ENCODE measurements around the gene CAMKMT.

CAMKMT gene

GRCh38 chr2:44598330-44599119 is 236.8 kb downstream of the CAMKMT start:
- H3K27me3 ChIP-seq (ENCODE audit: control insufficient read depth, insufficient read depth, low read length, poor library complexity, severe bottlenecking), result no peaks in the 10 kb centered on the region
- no peak overlapping the region for H3K27ac ChIP-seq (ENCODE audit: insufficient read depth, low read depth, low read length, poor library complexity, severe bottlenecking)
- WGBS, 2 experiments, result 83 to 89% methylated on average over 3 to 4 of the region's 5 CpGs
- no peaks in the 10 kb centered on the region for H3K36me3 ChIP-seq (ENCODE audit: control insufficient read depth, insufficient read depth, low read length)
- H3K4me3 ChIP-seq (ENCODE audit: insufficient read depth, low read depth, low read length), result no peak overlapping the region
- no peaks in the 10 kb centered on the region for H3K9me3 ChIP-seq (ENCODE audit: control insufficient read depth, low read length)
- no peaks in the 10 kb centered on the region for H3K4me1 ChIP-seq (ENCODE audit: control insufficient read depth, insufficient read depth, low read length)

DNA sequence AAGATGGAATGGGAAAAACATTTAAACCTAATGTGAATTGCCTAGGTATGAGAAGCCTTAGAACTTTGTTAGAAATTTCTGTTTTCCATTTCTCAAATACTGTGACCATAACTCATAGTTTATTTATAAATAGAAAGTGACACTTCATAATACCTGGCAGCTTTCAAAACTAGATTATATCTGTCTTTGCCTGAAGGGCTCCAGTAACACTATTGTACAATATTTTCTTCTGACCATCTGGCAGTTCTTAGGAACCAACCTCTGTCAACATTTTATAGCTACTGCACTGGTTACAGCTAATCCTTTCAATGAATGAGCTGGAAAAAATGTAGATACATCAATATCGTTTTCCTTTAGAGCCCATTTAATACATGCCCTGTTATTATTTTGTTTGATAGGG is 237.4 kb downstream of the CAMKMT start:
- WGBS, 2 experiments, result 50% methylated on average over 1 of the region's 1 CpG; no CpG with 5 or more reads in 1 of the 2 experiments
- Histone ChIP-seq H3K4me3 (ENCODE audit: insufficient read depth, low read depth, low read length) (no peak overlapping the region), H3K9me3 (ENCODE audit: control insufficient read depth, low read length) (no peaks in the 10 kb centered on the region)

DNA sequence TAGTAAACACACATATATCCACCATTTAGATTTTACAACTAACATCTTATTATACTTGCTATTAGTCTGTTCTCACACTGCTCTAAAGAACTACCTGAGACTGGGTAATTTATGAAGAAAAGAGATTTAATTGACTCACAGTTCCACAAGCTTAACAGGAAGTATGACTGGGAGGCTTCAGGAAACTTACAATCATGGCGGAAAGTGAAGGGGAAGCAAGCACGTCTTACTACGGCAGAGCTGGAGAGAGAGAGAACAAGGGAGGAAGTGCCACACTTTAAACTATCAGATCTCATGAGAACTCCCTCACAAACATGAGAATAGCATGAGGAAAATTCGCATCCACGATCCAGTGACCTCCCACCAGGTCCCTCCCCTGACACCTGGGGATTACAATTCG is 240.7 kb downstream of the CAMKMT start:
- 92 to 95% methylated on average over 6 of the region's 6 CpGs for WGBS, 2 experiments
- H3K27ac ChIP-seq (ENCODE audit: insufficient read depth, low read depth, low read length, poor library complexity, severe bottlenecking), result no peak overlapping the region
- no peaks in the 10 kb centered on the region for H3K9me3 ChIP-seq (ENCODE audit: control insufficient read depth, low read length)
- no peak overlapping the region for H3K4me3 ChIP-seq (ENCODE audit: insufficient read depth, low read depth, low read length)
- no peaks in the 10 kb centered on the region for H3K4me1 ChIP-seq (ENCODE audit: control insufficient read depth, insufficient read depth, low read length)
- H3K36me3 ChIP-seq (ENCODE audit: control insufficient read depth, insufficient read depth, low read length), result no peaks in the 10 kb centered on the region
- no peaks in the 10 kb centered on the region for H3K27me3 ChIP-seq (ENCODE audit: control insufficient read depth, insufficient read depth, low read length, poor library complexity, severe bottlenecking)

More for the DNA sequence above, 237.4 kb downstream of the CAMKMT start:
- Histone ChIP-seq H3K27ac (ENCODE audit: insufficient read depth, low read depth, low read length, poor library complexity, severe bottlenecking) (no peak overlapping the region), H3K27me3 (ENCODE audit: control insufficient read depth, insufficient read depth, low read length, poor library complexity, severe bottlenecking) (no peaks in the 10 kb centered on the region), H3K36me3 (ENCODE audit: control insufficient read depth, insufficient read depth, low read length) (no peaks in the 10 kb centered on the region), H3K4me1 (ENCODE audit: control insufficient read depth, insufficient read depth, low read length) (no peaks in the 10 kb centered on the region)

DNA sequence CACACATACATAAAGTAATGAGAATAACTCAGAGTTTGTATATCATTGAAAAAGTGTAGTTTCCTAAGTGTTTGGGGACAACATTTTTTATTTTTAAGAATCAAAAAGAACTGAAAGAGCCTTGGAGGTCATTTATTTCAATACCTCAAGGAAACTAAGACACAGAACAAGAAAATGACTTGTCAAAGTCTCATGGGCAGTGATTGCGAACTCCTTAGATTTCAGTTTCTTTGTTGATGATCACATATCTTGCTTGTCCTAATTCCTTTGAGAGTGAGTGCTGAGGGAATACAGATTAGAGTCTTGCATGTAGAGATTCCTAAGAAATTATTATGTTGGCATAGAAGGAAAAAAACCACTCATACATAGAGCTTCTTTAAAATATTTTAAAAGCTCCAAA is 243.8 kb downstream of the CAMKMT start:
- H3K4me3 ChIP-seq (ENCODE audit: insufficient read depth, low read depth, low read length), result no peak overlapping the region
- H3K27ac ChIP-seq (ENCODE audit: insufficient read depth, low read depth, low read length, poor library complexity, severe bottlenecking), result no peak overlapping the region
- 73 to 88% methylated on average over 1 of the region's 1 CpG for WGBS, 2 experiments
- no peaks in the 10 kb centered on the region for H3K4me1 ChIP-seq (ENCODE audit: control insufficient read depth, insufficient read depth, low read length)
- no peaks in the 10 kb centered on the region for H3K27me3 ChIP-seq (ENCODE audit: control insufficient read depth, insufficient read depth, low read length, poor library complexity, severe bottlenecking)
- no peaks in the 10 kb centered on the region for H3K36me3 ChIP-seq (ENCODE audit: control insufficient read depth, insufficient read depth, low read length)
- no peaks in the 10 kb centered on the region for H3K9me3 ChIP-seq (ENCODE audit: control insufficient read depth, low read length)

DNA sequence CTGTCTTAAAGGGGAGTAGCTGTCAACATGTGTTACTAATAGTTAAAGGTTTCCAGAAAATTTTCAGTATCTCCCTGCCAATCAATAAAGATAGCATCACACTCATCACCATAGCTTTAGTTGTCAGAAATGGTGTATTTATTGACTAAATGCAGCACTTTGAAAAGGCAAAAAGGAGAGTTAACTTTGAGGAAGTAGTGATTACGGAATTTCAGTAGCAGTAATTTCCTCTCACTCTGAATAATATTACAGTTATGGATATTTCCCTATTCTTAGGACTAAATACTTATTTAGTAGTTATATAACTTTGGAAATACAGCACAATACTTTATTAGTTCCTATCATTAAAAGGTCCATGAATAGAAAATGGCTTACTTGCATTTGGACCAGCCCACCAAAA is 250.5 kb downstream of the CAMKMT start:
- no CpG with 5 or more reads among the region's 1 CpG for WGBS, 2 experiments
- Histone ChIP-seq H3K9me3 (ENCODE audit: control insufficient read depth, low read length) (no peaks in the 10 kb centered on the region), H3K27ac (ENCODE audit: insufficient read depth, low read depth, low read length, poor library complexity, severe bottlenecking) (no peak overlapping the region), H3K27me3 (ENCODE audit: control insufficient read depth, insufficient read depth, low read length, poor library complexity, severe bottlenecking) (no peaks in the 10 kb centered on the region), H3K4me3 (ENCODE audit: insufficient read depth, low read depth, low read length) (no peak overlapping the region), H3K36me3 (ENCODE audit: control insufficient read depth, insufficient read depth, low read length) (no peaks in the 10 kb centered on the region), H3K4me1 (ENCODE audit: control insufficient read depth, insufficient read depth, low read length) (peaks cover 7% of the 10 kb centered on the region)

- H3K27me3 ChIP-seq (ENCODE audit: control insufficient read depth, insufficient read depth, low read length, poor library complexity, severe bottlenecking), result no peaks in the 10 kb centered on the region
- H3K4me3 ChIP-seq (ENCODE audit: insufficient read depth, low read depth, low read length), result no peak overlapping the region
- H3K9me3 ChIP-seq (ENCODE audit: control insufficient read depth, low read length), result no peaks in the 10 kb centered on the region
- no peaks in the 10 kb centered on the region for H3K36me3 ChIP-seq (ENCODE audit: control insufficient read depth, insufficient read depth, low read length)
- 97% methylated on average over 2 of the region's 2 CpGs for WGBS, 2 experiments
- H3K4me1 ChIP-seq (ENCODE audit: control insufficient read depth, insufficient read depth, low read length), result peaks cover 7% of the 10 kb centered on the region
- no peak overlapping the region for H3K27ac ChIP-seq (ENCODE audit: insufficient read depth, low read depth, low read length, poor library complexity, severe bottlenecking)
These were observed 253.2 kb downstream of the CAMKMT start for GRCh38 chr2:44614940-44615339.

- Histone ChIP-seq H3K4me3 (ENCODE audit: insufficient read depth, low read depth, low read length) (no peak overlapping the region), H3K36me3 (ENCODE audit: control insufficient read depth, insufficient read depth, low read length) (no peaks in the 10 kb centered on the region), H3K9me3 (ENCODE audit: control insufficient read depth, low read length) (no peaks in the 10 kb centered on the region), H3K27me3 (ENCODE audit: control insufficient read depth, insufficient read depth, low read length, poor library complexity, severe bottlenecking) (no peaks in the 10 kb centered on the region), H3K4me1 (ENCODE audit: control insufficient read depth, insufficient read depth, low read length) (peaks cover 7% of the 10 kb centered on the region), H3K27ac (ENCODE audit: insufficient read depth, low read depth, low read length, poor library complexity, severe bottlenecking) (no peak overlapping the region)
- 59% methylated on average over 4 of the region's 4 CpGs for WGBS, 2 experiments
These were observed 254.3 kb downstream of the CAMKMT start for GRCh38 chr2:44615950-44616518.

- H3K27me3 ChIP-seq (ENCODE audit: control insufficient read depth, insufficient read depth, low read length, poor library complexity, severe bottlenecking), result no peaks in the 10 kb centered on the region
- H3K27ac ChIP-seq (ENCODE audit: insufficient read depth, low read depth, low read length, poor library complexity, severe bottlenecking), result no peak overlapping the region
- WGBS, 2 experiments, result 96 to 100% methylated on average over 1 to 3 of the region's 3 CpGs
- no peaks in the 10 kb centered on the region for H3K9me3 ChIP-seq (ENCODE audit: control insufficient read depth, low read length)
- H3K4me1 ChIP-seq (ENCODE audit: control insufficient read depth, insufficient read depth, low read length), result peaks cover 7% of the 10 kb centered on the region
- no peak overlapping the region for H3K4me3 ChIP-seq (ENCODE audit: insufficient read depth, low read depth, low read length)
- H3K36me3 ChIP-seq (ENCODE audit: control insufficient read depth, insufficient read depth, low read length), result no peaks in the 10 kb centered on the region
These were observed 255.0 kb downstream of the CAMKMT start for GRCh38 chr2:44616667-44617155.

DNA sequence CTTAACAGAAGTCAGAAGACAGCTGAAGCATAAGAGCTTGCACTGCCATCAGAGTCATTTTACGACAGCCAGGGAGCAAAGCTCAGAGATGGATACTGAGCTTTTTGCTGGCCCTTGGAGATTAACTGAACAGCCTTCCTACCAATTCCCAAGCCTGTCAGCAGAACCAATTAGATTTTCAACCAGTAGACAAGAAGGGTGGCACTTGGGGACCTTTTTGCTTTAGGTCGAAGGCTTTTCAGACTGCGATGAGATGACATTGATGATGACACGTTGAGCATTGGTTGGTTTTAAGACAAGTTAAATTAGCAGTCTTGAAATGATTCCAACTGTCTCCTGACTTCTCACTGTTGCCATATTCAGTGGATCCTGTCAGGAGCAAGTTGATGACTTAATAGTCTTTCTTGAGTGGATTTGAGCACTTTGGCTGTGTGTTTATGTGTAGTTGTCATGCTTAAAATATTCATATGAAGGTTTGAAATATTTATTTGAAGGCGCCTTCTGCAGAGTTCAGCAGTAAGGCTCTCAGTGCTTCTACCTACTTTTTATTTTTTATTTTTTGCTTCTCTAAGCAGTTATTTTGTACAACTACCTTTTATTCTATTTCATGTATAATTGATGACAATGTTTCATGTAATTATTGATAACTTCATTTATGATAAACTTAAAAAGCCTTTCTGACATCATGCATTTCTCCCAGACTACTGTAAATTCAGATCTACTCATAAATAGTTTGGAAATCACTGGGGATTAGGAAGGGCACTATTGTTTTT is 256.7 kb downstream of the CAMKMT start:
- no peak overlapping the region for H3K27ac ChIP-seq (ENCODE audit: insufficient read depth, low read depth, low read length, poor library complexity, severe bottlenecking)
- H3K27me3 ChIP-seq (ENCODE audit: control insufficient read depth, insufficient read depth, low read length, poor library complexity, severe bottlenecking), result no peaks in the 10 kb centered on the region
- no peaks in the 10 kb centered on the region for H3K36me3 ChIP-seq (ENCODE audit: control insufficient read depth, insufficient read depth, low read length)
- H3K9me3 ChIP-seq (ENCODE audit: control insufficient read depth, low read length), result no peaks in the 10 kb centered on the region
- H3K4me3 ChIP-seq (ENCODE audit: insufficient read depth, low read depth, low read length), result no peak overlapping the region
- 89 to 95% methylated on average over 4 to 5 of the region's 5 CpGs for WGBS, 2 experiments
- peaks cover 7% of the 10 kb centered on the region for H3K4me1 ChIP-seq (ENCODE audit: control insufficient read depth, insufficient read depth, low read length)

All from ectodermal cell (in vitro differentiated cells).